GM15510 (cell line): ENCODE measurements around the gene SGCG.

Experiments
- POLR2A ChIP-seq: IDR thresholded peaks from 3 replicates; pipeline ENCODE4 v1.6.1; 2011; ENCODE audit warnings: borderline replicate concordance; ENCODE audit not compliant: insufficient read length; ENCODE audit errors: extremely low read depth

The SGCG gene

DNA sequence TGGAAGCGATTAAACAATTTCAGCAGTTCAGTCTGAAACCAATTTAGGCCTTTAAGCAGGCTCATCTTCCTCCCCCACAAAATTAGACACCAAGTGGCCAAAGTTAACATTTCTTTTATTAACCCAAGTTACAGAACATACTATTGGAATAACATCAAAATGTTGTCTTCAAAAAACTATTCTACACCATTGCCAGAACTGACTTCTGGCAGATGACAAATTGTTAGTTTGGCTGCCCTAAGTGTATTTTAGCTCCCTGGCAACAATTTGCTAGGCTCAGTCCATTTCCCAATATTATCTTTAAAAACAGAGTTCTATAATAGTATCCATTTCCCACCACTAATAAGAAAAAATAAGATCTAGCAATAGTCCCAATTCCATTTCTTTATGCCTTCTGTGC is 107.8 kb downstream of the SGCG start:
- TF ChIP-seq POLR2A, result no peak

DNA sequence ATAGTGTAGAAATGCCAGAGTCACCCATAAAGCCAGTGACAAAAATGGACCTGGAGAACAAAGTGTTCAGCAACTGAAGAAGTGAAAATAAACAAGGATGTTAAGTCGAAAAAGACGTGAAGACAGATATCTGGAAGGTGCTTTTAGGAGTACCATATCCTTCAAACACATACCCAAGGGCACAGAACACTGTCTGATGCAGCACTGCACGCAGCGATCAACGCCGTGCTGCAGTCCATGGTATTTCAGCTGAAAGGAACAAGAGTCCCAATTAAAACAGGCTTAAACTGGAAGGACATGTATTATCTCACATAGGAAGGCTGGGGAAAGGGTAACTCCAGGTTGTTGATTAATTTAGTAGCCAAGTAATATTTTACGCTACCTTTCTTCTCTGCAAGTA is 108.2 kb downstream of the SGCG start:
- no peak for TF ChIP-seq POLR2A

DNA sequence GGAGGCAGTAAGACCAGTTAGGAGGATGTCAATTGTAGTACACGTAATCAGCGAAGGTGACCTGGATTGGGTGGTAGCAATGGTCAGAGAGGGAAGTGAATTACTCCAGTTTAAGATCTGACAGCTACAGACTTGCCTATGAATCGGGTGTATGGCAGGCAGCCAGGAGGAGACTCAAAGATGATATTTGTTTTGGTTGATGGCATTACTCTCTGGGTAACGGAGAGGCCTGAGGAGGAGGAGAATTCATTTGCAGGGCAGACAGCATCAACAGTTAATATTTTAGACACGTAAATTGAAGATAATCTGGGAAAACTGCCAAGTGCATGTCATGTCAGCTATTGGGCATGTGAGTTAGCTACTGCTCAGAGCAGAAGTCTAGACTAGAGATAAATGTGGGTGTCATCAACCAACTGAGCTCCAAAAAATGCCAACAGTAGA is 109.2 kb downstream of the SGCG start:
- no peak for TF ChIP-seq POLR2A

DNA sequence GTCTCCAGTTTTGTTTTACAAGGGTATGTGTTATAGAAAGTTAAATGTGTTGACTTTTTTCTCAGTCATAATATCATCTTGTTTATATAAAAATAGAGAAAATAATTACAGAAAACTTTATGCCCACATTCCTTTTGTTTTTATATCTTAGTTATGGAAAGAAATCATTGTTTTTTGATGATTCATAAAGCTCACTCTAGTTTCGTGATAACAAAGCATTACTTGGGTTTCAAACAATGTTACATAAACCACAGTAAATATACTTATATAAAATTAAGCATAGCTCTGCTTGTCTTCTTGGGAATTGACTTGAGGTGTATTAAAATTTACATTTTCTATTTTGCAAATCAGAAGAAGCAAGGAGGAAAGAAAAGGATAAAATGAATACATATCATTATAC is 111.8 kb downstream of the SGCG start:
- TF ChIP-seq POLR2A, result no peak

DNA sequence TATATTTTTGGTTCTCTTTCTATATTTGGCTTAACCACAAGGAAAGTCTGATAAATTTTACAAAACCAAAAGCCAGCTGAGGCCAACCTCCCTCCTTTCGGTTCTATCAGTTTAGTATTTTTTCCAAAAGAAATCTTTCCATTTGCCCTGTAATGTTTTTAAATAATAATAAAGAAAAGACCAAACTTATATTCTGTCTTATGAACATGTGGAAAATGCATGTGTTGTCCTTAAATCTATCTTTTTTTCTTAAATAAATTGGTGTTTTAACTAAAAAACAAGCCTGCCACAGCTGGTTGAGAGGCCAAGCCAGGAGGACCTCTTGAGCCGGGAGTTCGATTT is 139.1 kb downstream of the SGCG start:
- no peak for TF ChIP-seq POLR2A

DNA sequence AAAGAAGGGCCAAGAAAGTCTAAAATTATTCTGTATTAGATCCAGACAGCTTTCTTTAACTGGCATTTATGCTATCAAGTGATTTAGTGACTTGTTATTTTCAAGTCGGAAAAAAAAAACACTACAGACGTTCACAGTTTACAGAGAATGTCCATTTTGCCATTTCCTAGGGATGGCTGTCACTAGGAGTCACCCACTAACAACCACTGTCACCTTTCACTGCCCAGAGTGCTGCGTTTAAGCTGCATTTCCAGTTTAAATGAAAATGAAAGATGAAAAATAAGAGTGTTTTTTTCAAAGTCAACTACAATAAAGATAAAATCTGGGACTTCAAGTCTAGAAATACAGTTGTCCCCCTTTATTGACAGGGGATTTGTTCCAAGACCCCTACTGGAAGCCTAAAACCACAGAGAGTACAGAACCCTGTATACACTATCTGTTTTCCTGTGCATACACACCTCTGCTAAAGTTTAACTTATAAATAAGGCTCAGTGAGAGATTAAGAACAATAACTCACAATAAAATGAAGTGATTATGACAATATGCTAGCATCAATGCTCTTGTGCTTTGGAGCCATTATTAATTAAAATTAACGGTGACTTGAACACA is 140.3 kb downstream of the SGCG start:
- TF ChIP-seq POLR2A, result no peak

DNA sequence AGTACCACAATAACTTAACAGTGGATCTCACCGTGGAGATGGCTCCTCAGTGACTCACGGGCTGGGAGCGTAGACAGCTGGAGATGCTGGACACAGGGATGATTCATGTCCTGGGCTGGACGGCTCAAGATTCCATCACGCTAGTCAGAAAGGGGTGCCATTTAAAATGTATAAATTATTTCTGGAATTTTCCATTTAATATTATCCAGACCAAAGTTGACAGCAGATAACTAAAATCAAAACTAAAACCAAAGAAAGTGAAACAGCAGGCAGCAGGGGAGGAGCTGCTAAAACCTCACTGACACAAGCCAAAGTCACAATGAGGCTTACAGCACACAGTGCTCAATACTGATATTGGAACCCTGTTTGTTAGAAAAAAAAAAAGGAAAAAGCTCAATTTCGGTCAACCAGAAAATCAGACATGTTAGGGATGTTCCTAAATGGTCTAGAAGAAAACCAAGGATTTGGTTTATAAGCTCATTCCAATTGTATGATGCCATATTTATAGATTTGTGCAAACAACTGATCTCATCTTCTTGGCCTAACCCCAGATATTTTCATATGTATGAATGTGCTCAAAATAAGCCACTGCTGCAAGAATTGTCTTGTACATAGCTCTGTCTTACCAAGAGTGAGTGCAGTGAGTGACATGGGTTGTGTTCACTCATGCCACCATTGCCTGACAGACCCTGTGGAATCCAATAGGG is 140.9 kb downstream of the SGCG start:
- no peak for TF ChIP-seq POLR2A

DNA sequence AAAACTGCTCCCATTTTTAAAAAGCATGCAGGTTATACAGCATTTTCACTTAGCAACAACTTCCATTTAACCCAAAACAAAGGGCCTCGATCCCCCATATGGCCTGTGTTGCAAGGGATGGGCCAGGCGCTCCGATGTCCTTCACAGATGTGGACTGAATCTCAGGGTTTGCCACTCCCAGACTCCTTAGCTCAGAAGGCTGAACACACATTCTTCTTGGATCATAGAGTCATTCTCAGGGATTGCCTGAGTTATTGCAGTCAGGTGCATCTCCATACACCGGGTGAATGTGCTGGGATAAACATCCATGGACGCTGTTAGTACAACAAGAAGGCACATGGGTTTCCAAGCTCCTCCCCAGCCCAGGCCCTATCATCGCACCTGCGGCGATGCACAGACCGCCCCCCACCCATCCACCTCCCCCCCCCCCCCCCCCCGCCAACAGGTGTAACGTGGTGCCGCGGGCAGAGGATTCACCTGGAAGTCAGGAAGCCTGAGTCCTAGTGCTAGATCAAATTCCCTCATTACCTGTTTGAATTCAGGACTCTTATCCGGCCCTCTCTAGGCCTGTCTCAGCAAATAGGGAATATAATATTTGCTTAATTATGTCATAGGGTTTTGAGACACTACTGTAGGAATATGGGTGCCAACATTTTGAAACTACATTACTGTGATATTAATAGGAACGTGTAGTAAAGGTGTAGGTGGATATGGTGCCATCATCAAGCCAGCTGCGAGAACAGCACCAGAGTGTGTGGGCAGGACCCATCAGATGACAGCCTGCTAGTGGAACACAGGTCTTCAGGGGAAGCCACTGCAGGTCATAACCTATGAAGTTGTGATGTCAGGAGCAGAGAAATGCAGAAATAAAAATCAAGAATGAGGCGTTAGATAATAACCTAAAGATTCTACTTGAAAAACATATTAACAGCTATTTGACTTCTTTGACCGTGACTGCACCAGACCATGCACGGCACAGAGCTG is 141.9 kb downstream of the SGCG start:
- TF ChIP-seq POLR2A, result no peak

DNA sequence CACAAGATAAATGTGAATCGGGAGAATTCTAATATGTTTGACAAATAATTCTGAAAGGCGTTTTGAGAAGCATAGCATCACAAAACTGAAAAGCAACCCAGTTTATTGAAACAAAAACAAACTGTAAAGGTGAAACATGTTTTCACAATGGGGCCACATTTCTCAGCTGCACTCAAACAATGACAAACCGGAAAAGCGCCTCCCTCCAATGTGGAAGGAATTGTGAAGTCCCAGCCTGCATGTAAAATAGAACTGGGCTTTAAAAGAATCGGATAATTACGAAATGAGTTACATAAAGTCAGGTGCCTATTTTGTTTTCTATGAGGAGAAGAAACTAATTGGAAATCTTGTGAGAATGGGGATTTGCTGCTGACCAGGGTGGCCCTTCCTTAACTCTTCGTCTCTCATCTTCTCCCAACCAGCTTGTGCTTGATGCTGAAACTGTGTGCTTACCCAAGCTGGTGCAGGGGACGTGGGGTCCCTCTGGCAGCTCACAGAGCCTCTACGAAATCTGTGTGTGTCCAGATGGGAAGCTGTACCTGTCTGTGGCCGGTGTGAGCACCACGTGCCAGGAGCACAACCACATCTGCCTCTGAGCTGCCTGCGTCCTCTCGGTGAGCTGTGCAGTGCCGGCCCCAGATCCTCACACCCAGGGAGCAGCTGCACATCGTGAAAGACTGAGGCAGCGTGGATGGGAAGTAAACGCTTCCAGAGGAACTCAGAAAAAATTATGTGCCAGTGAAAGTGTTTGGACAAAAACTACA is 143.3 kb downstream of the SGCG start:
- TF ChIP-seq POLR2A, result no peak

DNA sequence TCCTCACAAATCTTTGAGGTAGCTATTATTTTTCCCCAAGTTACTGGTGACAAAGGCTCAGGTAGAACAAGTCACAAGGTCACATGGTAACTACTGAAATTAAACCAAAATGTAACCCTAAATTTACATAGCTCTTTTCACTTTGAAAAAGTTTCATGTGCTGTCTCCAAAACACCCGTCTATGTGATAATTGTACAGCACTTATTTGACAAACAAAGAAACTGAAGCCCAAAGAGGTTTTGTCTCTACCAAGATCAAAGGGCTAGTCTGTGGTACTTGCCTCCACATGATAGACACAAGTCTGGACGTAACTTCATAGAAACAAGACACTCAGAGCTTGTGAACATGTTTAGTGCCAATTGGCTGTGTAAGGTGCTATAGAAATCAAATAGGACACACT is 144.4 kb downstream of the SGCG start:
- no peak for TF ChIP-seq POLR2A

DNA sequence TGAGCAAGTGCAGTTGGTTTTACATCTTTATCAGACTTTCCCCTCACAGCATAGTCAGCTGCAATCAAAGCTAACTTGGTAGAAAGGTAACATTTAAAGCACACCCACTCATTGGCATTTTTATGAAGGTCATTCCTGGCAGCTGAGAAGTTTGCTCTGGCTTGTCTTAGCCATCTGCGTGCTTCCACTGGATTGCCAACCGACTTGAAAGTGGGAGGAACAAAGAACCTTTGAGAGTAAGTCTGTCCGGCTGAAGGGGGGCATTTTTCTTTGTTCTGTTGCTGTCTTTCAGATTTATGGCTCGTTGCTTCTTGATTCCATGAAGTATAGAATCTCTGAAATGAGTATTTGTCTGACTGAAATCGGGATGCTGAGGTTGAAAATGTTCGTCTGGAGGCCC is 149.6 kb downstream of the SGCG start:
- TF ChIP-seq POLR2A, result no peak

DNA sequence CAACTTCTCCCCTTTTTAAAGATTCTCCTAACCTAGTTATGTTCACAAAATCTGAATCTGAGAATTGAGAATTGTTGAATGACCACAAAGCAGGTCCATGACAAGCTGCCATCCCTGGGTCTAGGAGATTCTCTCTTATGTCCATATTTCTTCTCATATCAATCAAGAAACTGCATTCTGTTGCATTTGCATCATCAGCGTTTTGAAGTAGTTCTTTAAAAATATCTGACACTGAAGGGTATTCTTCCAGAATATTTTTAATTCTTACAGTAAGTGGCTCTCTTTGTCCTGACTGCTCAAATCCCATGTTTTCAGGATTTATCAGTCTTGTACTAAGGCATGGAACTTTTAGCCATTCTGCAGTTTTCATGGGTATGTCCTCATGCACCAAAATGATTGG is 158.4 kb downstream of the SGCG start:
- no peak for TF ChIP-seq POLR2A

DNA sequence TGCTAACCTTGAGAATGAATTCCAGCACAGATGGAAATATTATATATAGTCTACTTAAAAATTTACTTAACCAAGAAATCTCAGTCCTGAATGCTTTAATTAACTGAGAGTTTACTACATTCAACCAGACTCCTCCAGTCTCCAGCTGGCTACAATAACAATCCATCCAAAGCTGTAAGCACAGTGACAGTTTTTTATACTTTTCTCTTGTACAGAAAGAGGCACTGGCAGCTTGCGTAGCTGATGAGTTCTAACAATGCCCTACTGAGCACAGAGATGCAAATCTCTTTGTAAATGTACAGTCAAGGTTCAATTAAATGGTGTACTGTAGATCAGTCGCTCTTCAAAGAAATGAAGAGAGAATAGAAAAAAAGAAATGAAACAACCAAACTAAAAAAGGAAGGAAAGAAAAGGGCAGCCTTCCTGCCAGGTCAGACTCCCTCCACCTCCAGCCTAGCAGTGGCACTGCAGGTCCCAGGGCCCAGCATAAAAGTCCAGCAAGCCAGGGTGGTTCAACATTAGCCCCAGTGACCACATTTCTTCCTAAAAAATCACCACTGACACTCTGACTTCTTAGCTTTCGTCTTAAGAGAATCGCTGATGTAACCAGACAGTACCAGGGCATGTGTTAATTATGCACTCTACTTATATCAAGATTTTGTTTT is 164.3 kb downstream of the SGCG start:
- no peak for TF ChIP-seq POLR2A

DNA sequence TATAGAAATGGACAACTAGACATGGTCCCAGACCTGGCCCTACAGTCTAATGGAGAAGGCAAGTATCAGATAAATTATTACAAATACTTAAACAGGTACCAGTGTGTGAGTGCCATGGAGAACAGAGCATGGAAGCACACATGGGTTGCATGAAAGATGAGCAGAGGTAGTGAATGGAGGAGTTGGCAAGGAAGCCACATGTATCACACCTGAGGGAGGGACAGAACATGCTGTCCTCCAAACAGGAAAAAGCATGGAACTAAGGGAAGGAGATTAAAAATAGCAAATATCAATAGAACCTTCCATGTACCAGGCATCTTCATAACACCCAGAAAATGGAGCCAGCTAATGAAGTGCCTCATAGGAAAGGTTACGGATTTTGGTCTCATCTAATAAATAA is 166.8 kb downstream of the SGCG start:
- no peak for TF ChIP-seq POLR2A

DNA sequence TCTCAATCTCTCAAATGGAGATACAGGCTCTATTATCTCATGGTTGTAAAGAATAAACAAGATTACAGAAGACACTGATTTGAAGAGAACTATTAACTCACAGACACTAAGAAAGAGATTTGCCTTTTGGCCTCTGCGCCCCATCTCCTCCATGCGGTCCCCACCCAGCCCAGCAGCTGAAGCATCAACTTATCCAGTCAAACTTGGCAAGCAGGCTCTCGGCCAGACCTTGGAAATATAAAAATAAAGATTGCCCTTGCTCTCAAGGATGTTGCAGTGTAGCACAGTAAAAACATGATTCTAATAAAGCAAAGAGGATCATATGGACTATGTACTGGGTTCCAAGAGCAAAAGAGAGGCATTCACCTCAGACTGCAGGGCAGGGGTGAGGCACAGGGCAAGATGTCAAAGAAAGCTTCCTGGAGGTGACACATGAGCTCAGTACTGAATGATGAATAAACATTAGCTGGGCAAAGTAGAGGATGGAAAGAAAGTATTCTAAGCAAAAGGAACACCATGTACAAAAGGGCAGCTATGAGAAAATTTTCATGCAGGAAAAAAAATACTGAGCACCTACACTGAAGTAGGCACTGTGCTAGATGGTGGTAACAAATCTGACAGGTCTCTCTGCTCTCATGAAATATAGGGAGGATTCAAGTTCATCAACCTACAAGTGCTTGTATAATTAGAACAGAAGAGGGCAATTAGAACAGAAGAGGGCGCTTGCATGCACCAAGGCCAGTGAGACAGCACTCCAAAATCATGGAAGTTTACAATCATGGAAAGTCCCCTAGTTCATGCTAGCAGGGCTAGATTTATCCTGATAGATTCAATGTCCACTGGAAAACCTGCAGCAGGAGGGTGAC is 167.7 kb downstream of the SGCG start:
- no peak for TF ChIP-seq POLR2A
